BLaER1 (cell line): ENCODE data around the gene TSHR.

Experiments used
- H3K27ac ChIP-seq: shearing (Covaris generic); formaldehyde crosslinking; 2 replicates; pipeline ENCODE4 v1.8.1; 2022
- H3K27me3 ChIP-seq: shearing (Covaris generic); formaldehyde crosslinking; 2 replicates; pipeline ENCODE4 v1.8.1; 2022
- H3K36me3 ChIP-seq: shearing (Covaris generic); formaldehyde crosslinking; 2 replicates; pipeline ENCODE4 v1.8.1; 2022
- H3K4me1 ChIP-seq: shearing (Covaris generic); formaldehyde crosslinking; 2 replicates; pipeline ENCODE4 v1.8.1; 2022
- H3K4me2 ChIP-seq: shearing (Covaris generic); formaldehyde crosslinking; 2 replicates; pipeline ENCODE4 v1.8.1; 2022
- H3K4me3 ChIP-seq: shearing (Covaris generic); formaldehyde crosslinking; 2 replicates; pipeline ENCODE4 v1.8.1; 2022
- H3K9ac ChIP-seq: shearing (Covaris generic); formaldehyde crosslinking; 2 replicates; pipeline ENCODE4 v1.8.1; 2022
- H3K9me3 ChIP-seq: shearing (Covaris generic); formaldehyde crosslinking; 2 replicates; pipeline ENCODE4 v1.8.1; 2022
- H4K20me1 ChIP-seq: shearing (Covaris generic); formaldehyde crosslinking; 2 replicates; pipeline ENCODE4 v1.8.1; 2022
- Cebpa-rat ChIP-seq: shearing (Covaris generic); IDR thresholded peaks from 2 replicates; pipeline ENCODE4 v1.8.1; 2022

TSHR gene

GRCh38 chr14:81179631-81180030 is 224.2 kb downstream of the TSHR start:
- Histone ChIP-seq H4K20me1 (no peaks in the 10 kb centered on the region), H3K4me1 (no peaks in the 10 kb centered on the region), H3K4me2 (no peak overlapping the region), H3K9me3 (no peaks in the 10 kb centered on the region), H3K36me3 (peaks cover 44% of the 10 kb centered on the region), H3K27me3 (no peaks in the 10 kb centered on the region), H3K9ac (no peak overlapping the region), H3K4me3 (no peak overlapping the region), H3K27ac (no peak overlapping the region)
- no peak for TF ChIP-seq Cebpa-rat

GRCh38 chr14:81187832-81188522 is 232.6 kb downstream of the TSHR start:
- H3K27ac ChIP-seq = no peak overlapping the region
- H3K36me3 ChIP-seq = peaks cover 85% of the 10 kb centered on the region
- no peak overlapping the region for H3K4me2 ChIP-seq

GRCh38 chr14:81192594-81192993 is 237.2 kb downstream of the TSHR start:
- H3K9ac ChIP-seq = no peak overlapping the region
- no peaks in the 10 kb centered on the region for H3K27me3 ChIP-seq
- H3K36me3 ChIP-seq = peaks cover 88% of the 10 kb centered on the region
- H3K4me1 ChIP-seq = no peaks in the 10 kb centered on the region
- no peaks in the 10 kb centered on the region for H3K9me3 ChIP-seq
- no peaks in the 10 kb centered on the region for H4K20me1 ChIP-seq
- H3K4me3 ChIP-seq = no peak overlapping the region
- H3K4me2 ChIP-seq = no peak overlapping the region
- no peak overlapping the region for H3K27ac ChIP-seq
- TF ChIP-seq Cebpa-rat = no peak

More at GRCh38 chr14:81187832-81188522, 232.6 kb downstream of the TSHR start:
- no peak for TF ChIP-seq Cebpa-rat
- no peak overlapping the region for H3K9ac ChIP-seq
- H3K4me1 ChIP-seq = no peaks in the 10 kb centered on the region
- H3K4me3 ChIP-seq = no peak overlapping the region
- no peaks in the 10 kb centered on the region for H3K9me3 ChIP-seq
- H3K27me3 ChIP-seq = no peaks in the 10 kb centered on the region
- H4K20me1 ChIP-seq = no peaks in the 10 kb centered on the region

GRCh38 chr14:81193924-81194633 is 238.7 kb downstream of the TSHR start:
- Histone ChIP-seq H4K20me1 (no peaks in the 10 kb centered on the region), H3K36me3 (peaks cover 87% of the 10 kb centered on the region), H3K4me3 (no peak overlapping the region), H3K4me1 (no peaks in the 10 kb centered on the region), H3K9ac (no peak overlapping the region), H3K9me3 (no peaks in the 10 kb centered on the region), H3K4me2 (no peak overlapping the region), H3K27me3 (no peaks in the 10 kb centered on the region), H3K27ac (no peak overlapping the region)
- TF ChIP-seq Cebpa-rat = no peak
